Measurements from ENCODE around the gene SCRN3.
"Not testable (repeated sequence)": the region's sequence is repeated elsewhere in the genome, so short reads cannot be mapped to it uniquely, and the experiment has no call there.

Gene SCRN3

GRCh38 chr2:174395284-174395968, at the start of gene SCRN3:
Gene SCRN3 (plus strand): TSS chr2:174395730. CDS start chr2:174398284, 2,554 bp downstream.
- DNase-seq: peak; percentile 79

- peak; percentile 10 for DNase-seq
These were observed 45.5 kb upstream of the SCRN3 start for GRCh38 chr2:174350018-174350417.

GRCh38 chr2:174350593-174351181, 44.8 kb upstream of the SCRN3 start:
- DNase-seq: no peak

- DNase-seq: no peak
These were observed 42.5 kb upstream of the SCRN3 start for GRCh38 chr2:174353004-174353403.

GRCh38 chr2:174356347-174356746, 39.2 kb upstream of the SCRN3 start:
- DNase-seq: no peak

GRCh38 chr2:174359663-174360062, 35.9 kb upstream of the SCRN3 start:
- DNase-seq: not testable (repeated sequence)

GRCh38 chr2:174362949-174363348, 32.6 kb upstream of the SCRN3 start:
- DNase-seq: no peak

GRCh38 chr2:174363492-174364225, 31.9 kb upstream of the SCRN3 start:
- DNase-seq: not testable (repeated sequence)

GRCh38 chr2:174364628-174365027, 30.9 kb upstream of the SCRN3 start:
- DNase-seq: no peak

GRCh38 chr2:174365571-174365970, 30.0 kb upstream of the SCRN3 start:
- no peak for DNase-seq

GRCh38 chr2:174368691-174369090, 26.8 kb upstream of the SCRN3 start:
- DNase-seq: no peak

- DNase-seq: no peak
These were observed 18.6 kb upstream of the SCRN3 start for GRCh38 chr2:174376967-174377366.

GRCh38 chr2:174383796-174384195, 11.7 kb upstream of the SCRN3 start:
- DNase-seq: no peak

GRCh38 chr2:174385201-174385600, 10.3 kb upstream of the SCRN3 start:
- no peak for DNase-seq

- not testable (repeated sequence) for DNase-seq
These were observed 6.8 kb upstream of the SCRN3 start for GRCh38 chr2:174388706-174389105.

- no peak for DNase-seq
These were observed 6.0 kb upstream of the SCRN3 start for GRCh38 chr2:174389542-174389941.

- DNase-seq: not testable (repeated sequence)
These were observed 5.2 kb upstream of the SCRN3 start for GRCh38 chr2:174390303-174390702.

GRCh38 chr2:174392706-174393105, 2.8 kb upstream of the SCRN3 start:
- DNase-seq: no peak

- DNase-seq: peak; percentile 20
These were observed 570 bp downstream of the SCRN3 start for GRCh38 chr2:174395969-174396630.

- no peak for DNase-seq
These were observed 2.2 kb downstream of the SCRN3 start for GRCh38 chr2:174397773-174398172.

GRCh38 chr2:174399171-174399570, 3.6 kb downstream of the SCRN3 start:
- no peak for DNase-seq

- no peak for DNase-seq
These were observed 5.3 kb downstream of the SCRN3 start for GRCh38 chr2:174400853-174401252.

- DNase-seq: no peak
These were observed 8.1 kb downstream of the SCRN3 start for GRCh38 chr2:174403628-174404027.

Data from NCI-H1436 (cell line).